Adrenal gland (tissue), 12 donors: Measurements from ENCODE around the gene ST6GALNAC3. TPM values are rescaled to one million over a fixed set of nuclear protein-coding genes. Genes with fewer than 3 reads are reported as not detected.

Experiments
- DNase-seq, 7 donors: peaks; one replicate each; pipeline ENCODE4 v3.0.0-alpha.2; 2019 to 2020
- H3K27ac ChIP-seq, 5 donors: fragments of 200-600 bp; sonication (generic) in 4 of 5; 1 replicate in 3 of 5; 2 replicates in 2 of 5; pipeline versions ENCODE4 v1.5.1 to v1.8.0; 2016 to 2020; ENCODE audit warnings: mild to moderate bottlenecking in 1 of 5
- H3K27me3 ChIP-seq: fragments of 200-600 bp; 2 replicates; pipeline ENCODE4 v1.8.0; 2021
- H3K36me3 ChIP-seq, 2 donors: fragments of 200-600 bp; replicated peaks in 1 of 2; 1 replicate in 1 of 2; 2 replicates in 1 of 2; pipeline versions ENCODE4 v1.5.1 to v1.8.0; 2018 to 2022
- H3K4me1 ChIP-seq, 2 donors: fragments of 200-600 bp; replicated peaks in 1 of 2; 1 replicate in 1 of 2; 2 replicates in 1 of 2; pipeline versions ENCODE4 v1.5.1 to v1.8.0; 2018 to 2021
- H3K4me3 ChIP-seq, 4 donors: fragments of 200-600 bp; sonication (generic) in 3 of 4; one replicate each; pipeline ENCODE4 v1.5.1; 2016 to 2018
- H3K9me3 ChIP-seq, 3 donors: fragments of 200-600 bp; sonication (generic) in 1 of 3; replicated peaks in 1 of 3; 1 replicate in 2 of 3; 2 replicates in 1 of 3; pipeline versions ENCODE4 v1.5.1 to v1.8.0; 2016 to 2021
- POLR2A ChIP-seq, 2 donors: fragments of 450-650 bp; IDR thresholded peaks; one replicate each; pipeline ENCODE4 v1.6.1; 2017; ENCODE audit warnings: antibody characterized with exemption in 2 of 2, mild to moderate bottlenecking in 2 of 2, moderate library complexity in 1 of 2
- WGBS, 4 donors: extraction: QIAGEN DNeasy Blood & Tissue Kit in 2 of 4; methylation state at CpG; one replicate each; pipeline versions ENCODE4 v1.1.5 to v1.1.7; 2013 to 2017; 5-methylcytosine and 5-hydroxymethylcytosine counted together
- intact Hi-C, 2 donors: fragments of 100-400 bp; cut with DNase I; formaldehyde crosslinking; loops; one replicate each; pipeline versions ENCODE4 v1.14.1 to v1.15.0; 2022 to 2023
- polyA plus RNA-seq, 3 donors: library from polyadenylated mRNA; stranded (reverse); fragments of 200-250 nt in 2 of 3; fragments of 350-450 nt in 1 of 3; fragmentation: Illumina TruSeq in 1 of 3; extraction: RNeasy Lipid Tissue Mini Kit (QIAGEN cat#74804) in 1 of 3; gene quantifications; one replicate each; pipeline ENCODE4 v1.2.3, GENCODE V29; 2013 to 2014
- total RNA-seq, 9 donors: library from RNA; depleted of rRNA in 4 of 9; stranded (reverse); fragments of >200 nt in 4 of 9; fragments of 120-200 nt in 1 of 9; fragmentation: NEBNext Ultra II Directional in 1 of 9; extraction: Animal tissue kit (Norgen Biotek cat#: 25700) in 1 of 9; gene quantifications; one replicate each; pipeline versions ENCODE4 v1.1.0 to v1.2.4, GENCODE V29; 2013 to 2023
- TF ChIP-seq, protein P1 (sequence below), 6 experiments: fragments of 450-650 bp in 4 of 6; fragments of 200-600 bp in 2 of 6; sonication (generic) in 1 of 6; IDR thresholded peaks; 1 replicate in 5 of 6; 2 replicates in 1 of 6; pipeline versions ENCODE4 v1.5.1 to v1.8.0; 2016 to 2021; ENCODE audit warnings: antibody characterized with exemption in 6 of 6, mild to moderate bottlenecking in 2 of 6, moderate library complexity in 1 of 6
- donor health status: healthy with polysubstance abuse.
- donor health status: Bipolar disorder and iron deficiency.
- donor health status: DM: yes; HTN: yes; CAD: no.
- donor health status: DM: no; HTN: no; CAD: no.
- donor health status: DM: no; HTN: no; CAD: no.
- donor health status: DM: yes; HTN: yes; CAD: no.

The ST6GALNAC3 gene
- total and polyA plus RNA-seq, 12 donors, result 1.4 to 11.5 (median 5.9) TPM

GRCh38 chr1:76070538-76070937 is 4.0 kb upstream of the ST6GALNAC3 start:
- 65 to 87% (median 82%) methylated on average over 3 of the region's 3 CpGs for WGBS, 4 donors
- H3K4me1 ChIP-seq, result peaks cover 5 to 6% of the 10 kb centered on the region in 2 donors
- no peak overlapping the region for H3K27ac ChIP-seq
- no peaks in the 10 kb centered on the region for H3K9me3 ChIP-seq
- intact Hi-C loops, result no loop called here
- no peak for DNase-seq
- H3K4me3 ChIP-seq, result no peak overlapping the region
- TF ChIP-seq POLR2A (IDR thresholded peaks at IDR 0.05), result no peak
- TF ChIP-seq, protein P1, sequence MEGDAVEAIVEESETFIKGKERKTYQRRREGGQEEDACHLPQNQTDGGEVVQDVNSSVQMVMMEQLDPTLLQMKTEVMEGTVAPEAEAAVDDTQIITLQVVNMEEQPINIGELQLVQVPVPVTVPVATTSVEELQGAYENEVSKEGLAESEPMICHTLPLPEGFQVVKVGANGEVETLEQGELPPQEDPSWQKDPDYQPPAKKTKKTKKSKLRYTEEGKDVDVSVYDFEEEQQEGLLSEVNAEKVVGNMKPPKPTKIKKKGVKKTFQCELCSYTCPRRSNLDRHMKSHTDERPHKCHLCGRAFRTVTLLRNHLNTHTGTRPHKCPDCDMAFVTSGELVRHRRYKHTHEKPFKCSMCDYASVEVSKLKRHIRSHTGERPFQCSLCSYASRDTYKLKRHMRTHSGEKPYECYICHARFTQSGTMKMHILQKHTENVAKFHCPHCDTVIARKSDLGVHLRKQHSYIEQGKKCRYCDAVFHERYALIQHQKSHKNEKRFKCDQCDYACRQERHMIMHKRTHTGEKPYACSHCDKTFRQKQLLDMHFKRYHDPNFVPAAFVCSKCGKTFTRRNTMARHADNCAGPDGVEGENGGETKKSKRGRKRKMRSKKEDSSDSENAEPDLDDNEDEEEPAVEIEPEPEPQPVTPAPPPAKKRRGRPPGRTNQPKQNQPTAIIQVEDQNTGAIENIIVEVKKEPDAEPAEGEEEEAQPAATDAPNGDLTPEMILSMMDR (IDR thresholded peaks at IDR 0.05), result no peak
- H3K36me3 ChIP-seq, result no peaks in the 10 kb centered on the region
- H3K27me3 ChIP-seq, result no peaks in the 10 kb centered on the region

- H3K36me3 ChIP-seq, result no peaks in the 10 kb centered on the region
- TF ChIP-seq POLR2A (IDR thresholded peaks at IDR 0.05), result no peak
- TF ChIP-seq, protein P1 (IDR thresholded peaks at IDR 0.05), result no peak
- whole genome bisulfite sequencing, 4 donors, result 68 to 73% (median 71%) methylated on average over 5 of the region's 5 CpGs
- H3K9me3 ChIP-seq, result no peaks in the 10 kb centered on the region
- intact Hi-C loops, result no loop called here
- H3K27me3 ChIP-seq, result no peaks in the 10 kb centered on the region
- no peak overlapping the region for H3K27ac ChIP-seq
- DNase-seq, result no peak
- H3K4me3 ChIP-seq, result no peak overlapping the region
- peaks cover 5 to 9% of the 10 kb centered on the region in 2 donors for H3K4me1 ChIP-seq
Observed at GRCh38 chr1:76073481-76073880, 1.1 kb upstream of the ST6GALNAC3 start.

- no peaks in the 10 kb centered on the region for H3K9me3 ChIP-seq
- H3K27me3 ChIP-seq, result no peaks in the 10 kb centered on the region
- WGBS, 4 donors, result 20 to 23% (median 22%) methylated on average over 9 of the region's 9 CpGs
- no peak for TF ChIP-seq POLR2A (IDR thresholded peaks at IDR 0.05)
- TF ChIP-seq, protein P1 (IDR thresholded peaks at IDR 0.05), result no peak
- intact Hi-C loops, result no loop called here
- H3K4me3 ChIP-seq, result peak overlapping the region in 2 of 4 donors; percentile 27 to 62
- no peaks in the 10 kb centered on the region for H3K36me3 ChIP-seq
- H3K27ac ChIP-seq, result peak overlapping the region in 3 of 5 donors; percentile 25 to 61 (median 39)
- peaks cover 5 to 9% of the 10 kb centered on the region in 2 donors for H3K4me1 ChIP-seq
- DNase-seq, result no peak
Observed at GRCh38 chr1:76075188-76075489, 593 bp downstream of the ST6GALNAC3 start.

GRCh38 chr1:76075877-76076276 is 1.3 kb downstream of the ST6GALNAC3 start:
- no peak overlapping the region for H3K4me3 ChIP-seq
- H3K9me3 ChIP-seq, result no peaks in the 10 kb centered on the region
- H3K27me3 ChIP-seq, result no peaks in the 10 kb centered on the region
- TF ChIP-seq, protein P1 (IDR thresholded peaks at IDR 0.05), result no peak
- TF ChIP-seq POLR2A (IDR thresholded peaks at IDR 0.05), result no peak
- intact Hi-C loops, result no loop called here
- 63 to 77% (median 66%) methylated on average over 5 of the region's 5 CpGs for WGBS, 4 donors
- peak overlapping the region in 4 of 5 donors; percentile 25 to 61 (median 34) for H3K27ac ChIP-seq
- H3K4me1 ChIP-seq, result peaks cover 5 to 9% of the 10 kb centered on the region in 2 donors
- no peaks in the 10 kb centered on the region for H3K36me3 ChIP-seq
- DNase-seq, result no peak
